H9 (cell line): ENCODE measurements around the gene ZNF165. TPM values are rescaled to one million over a fixed set of nuclear protein-coding genes. Genes with fewer than 3 reads are reported as not detected.

Experiments
- DNase-seq: peaks from one replicate; pipeline ENCODE4 v3.0.0-alpha.2; 2017
- H2AFZ ChIP-seq: one replicate; pipeline ENCODE4 v1.6.1; 2013; ENCODE audit warnings: mild to moderate bottlenecking, low read length, control low read depth, moderate library complexity
- H2AK5ac ChIP-seq: 2 replicates; pipeline ENCODE4 v1.6.1; 2013; ENCODE audit warnings: low read length, control low read depth, mixed read lengths; ENCODE audit not compliant: insufficient read length
- H2BK120ac ChIP-seq: one replicate; pipeline ENCODE4 v1.6.1; 2013; ENCODE audit warnings: low read depth, mild to moderate bottlenecking, low read length, control low read depth, inconsistent platforms; ENCODE audit not compliant: poor library complexity, severe bottlenecking
- H2BK12ac ChIP-seq: 2 replicates; pipeline ENCODE4 v1.6.1; 2013; ENCODE audit warnings: low read length, control low read depth, mixed read lengths, low read depth; ENCODE audit not compliant: insufficient read length
- H2BK15ac ChIP-seq: 2 replicates; pipeline ENCODE4 v1.6.1; 2013; ENCODE audit warnings: low read depth, low read length, control low read depth
- H2BK20ac ChIP-seq: one replicate; pipeline ENCODE4 v1.6.1; 2013; ENCODE audit warnings: low read depth, mild to moderate bottlenecking, low read length, control low read depth, inconsistent platforms; ENCODE audit not compliant: poor library complexity, severe bottlenecking
- H2BK5ac ChIP-seq: 2 replicates; pipeline ENCODE4 v1.6.1; 2013; ENCODE audit warnings: low read length, control low read depth, mixed read lengths; ENCODE audit not compliant: insufficient read length
- H3K14ac ChIP-seq: 2 replicates; pipeline ENCODE4 v1.6.1; 2013; ENCODE audit warnings: low read length, control low read depth; ENCODE audit not compliant: insufficient read depth
- H3K18ac ChIP-seq: 2 replicates; pipeline ENCODE4 v1.6.1; 2013; ENCODE audit warnings: low read depth, mild to moderate bottlenecking, mixed read lengths, low read length, control low read depth; ENCODE audit not compliant: insufficient read length
- H3K23ac ChIP-seq: 2 replicates; pipeline ENCODE4 v1.6.1; 2013; ENCODE audit warnings: low read length, control low read depth, mixed read lengths, low read depth; ENCODE audit not compliant: insufficient read length
- H3K23me2 ChIP-seq: 2 replicates; pipeline ENCODE4 v1.6.1; 2013; ENCODE audit warnings: low read depth, mild to moderate bottlenecking, mixed read lengths, low read length, control low read depth; ENCODE audit not compliant: insufficient read length, poor library complexity, severe bottlenecking
- H3K27ac ChIP-seq: 2 replicates; pipeline ENCODE4 v1.5.1; 2013; ENCODE audit warnings: low read length, control low read depth, mixed read lengths, low read depth; ENCODE audit not compliant: insufficient read length
- H3K27me3 ChIP-seq: 2 replicates; pipeline ENCODE4 v1.6.1; 2013; ENCODE audit warnings: low read length, control low read depth, inconsistent platforms; ENCODE audit not compliant: insufficient read depth
- H3K4ac ChIP-seq: 2 replicates; pipeline ENCODE4 v1.6.1; 2013; ENCODE audit warnings: low read depth, mild to moderate bottlenecking, control low read depth, inconsistent platforms, low read length, moderate library complexity
- H3K4me1 ChIP-seq: 2 replicates; pipeline ENCODE4 v1.6.1; 2013; ENCODE audit warnings: low read length, control low read depth, inconsistent platforms; ENCODE audit not compliant: insufficient read depth
- H3K4me2 ChIP-seq: 2 replicates; pipeline ENCODE4 v1.6.1; 2013; ENCODE audit warnings: low read length, control low read depth, mixed read lengths; ENCODE audit not compliant: insufficient read length, insufficient read depth
- H3K56ac ChIP-seq: 2 replicates; pipeline ENCODE4 v1.6.1; 2013; ENCODE audit warnings: low read depth, mild to moderate bottlenecking, mixed read lengths, low read length, control low read depth; ENCODE audit not compliant: insufficient read length
- H3K79me1 ChIP-seq: 2 replicates; pipeline ENCODE4 v1.6.1; 2013; ENCODE audit warnings: low read depth, mild to moderate bottlenecking, moderate library complexity, low read length, control low read depth, inconsistent platforms; ENCODE audit not compliant: insufficient read depth, poor library complexity, severe bottlenecking
- H3K79me2 ChIP-seq: 2 replicates; pipeline ENCODE4 v1.6.1; 2013; ENCODE audit warnings: low read length, control low read depth, inconsistent platforms; ENCODE audit not compliant: insufficient read depth
- H3K9ac ChIP-seq: 2 replicates; pipeline ENCODE4 v1.6.1; 2013; ENCODE audit warnings: low read length, control low read depth, mixed read lengths; ENCODE audit not compliant: insufficient read length; ENCODE audit errors: extremely low read depth
- H3K9me3 ChIP-seq: one replicate; pipeline ENCODE4 v1.6.1; 2013; ENCODE audit warnings: low read depth, low read length, inconsistent platforms; ENCODE audit not compliant: control insufficient read depth
- H3T11ph ChIP-seq: one replicate; pipeline ENCODE4 v1.6.1; 2013; ENCODE audit warnings: mild to moderate bottlenecking, low read length, control low read depth, inconsistent platforms
- H4K20me1 ChIP-seq: one replicate; pipeline ENCODE4 v1.6.1; 2013; ENCODE audit not compliant: control insufficient read depth, insufficient read length, insufficient read depth
- H4K5ac ChIP-seq: 2 replicates; pipeline ENCODE4 v1.6.1; 2013; ENCODE audit warnings: low read depth, mild to moderate bottlenecking, mixed read lengths, low read length, control low read depth; ENCODE audit not compliant: insufficient read length
- H4K8ac ChIP-seq: replicated peaks from 2 replicates; pipeline ENCODE4 v1.6.1; 2013; ENCODE audit warnings: low read length, control low read depth, mixed read lengths, low read depth; ENCODE audit not compliant: insufficient read length
- H4K91ac ChIP-seq: 2 replicates; pipeline ENCODE4 v1.6.1; 2013; ENCODE audit warnings: low read depth, mild to moderate bottlenecking, moderate library complexity, mixed read lengths, low read length, control low read depth; ENCODE audit not compliant: insufficient read length
- H3K27ac Mint-ChIP-seq, 3 experiments: 2 replicates in 2 of 3; 3 replicates in 1 of 3; pipeline ENCODE4 v1.8.0; 2020 to 2021; ENCODE audit warnings: mixed read lengths in 3 of 3, mild to moderate bottlenecking in 1 of 3, moderate library complexity in 1 of 3
- H3K27me3 Mint-ChIP-seq: 2 replicates; pipeline ENCODE4 v1.8.0; 2021; ENCODE audit warnings: low read depth, mild to moderate bottlenecking, moderate library complexity, mixed read lengths
- H3K36me3 Mint-ChIP-seq, 3 experiments: 2 replicates in 2 of 3; 3 replicates in 1 of 3; pipeline ENCODE4 v1.8.0; 2020 to 2021; ENCODE audit warnings: low read depth in 3 of 3, mixed read lengths in 3 of 3; ENCODE audit not compliant: insufficient read depth in 1 of 3
- H3K4me1 Mint-ChIP-seq, 2 experiments: 2 replicates each; pipeline ENCODE4 v1.8.0; 2020; ENCODE audit warnings: mixed read lengths in 2 of 2
- H3K4me3 Mint-ChIP-seq, 2 experiments: 2 replicates in 1 of 2; 3 replicates in 1 of 2; pipeline ENCODE4 v1.8.0; 2020 to 2021; ENCODE audit warnings: mild to moderate bottlenecking in 2 of 2, mixed read lengths in 2 of 2, moderate library complexity in 1 of 2
- H3K9me3 Mint-ChIP-seq, 2 experiments: 2 replicates in 1 of 2; 3 replicates in 1 of 2; pipeline ENCODE4 v1.8.0; 2020; ENCODE audit warnings: mild to moderate bottlenecking in 2 of 2, mixed read lengths in 2 of 2, moderate library complexity in 1 of 2
- CTCF ChIP-seq: fragments of 200-600 bp; sonication (generic); conservative IDR thresholded peaks from 3 replicates; pipeline ENCODE4 v1.8.0; 2021; ENCODE audit warnings: antibody characterized with exemption, mild to moderate bottlenecking
- WGBS: extraction: QIAGEN DNeasy Blood & Tissue Kit; methylation state at CpG from one replicate; pipeline ENCODE4 v1.1.7; 2013; ENCODE audit warnings: missing lambda C conversion rate, low lambda C conversion rate, mixed read lengths; ENCODE audit not compliant: insufficient read length; ENCODE audit errors: extremely low coverage; 5-methylcytosine and 5-hydroxymethylcytosine counted together
- total RNA-seq: library from RNA; stranded (reverse); gene quantifications from 2 replicates; pipeline ENCODE4 v1.2.1, GENCODE V29; 2021

ZNF165 gene
- total RNA-seq, 1 experiment from 2014 or later, result 5.8 TPM

GRCh38 chr6:28125401-28125800 lies 45.0 kb downstream of the ZNF165 start:
- Histone ChIP-seq H3K9ac (no peak overlapping the region), H2BK12ac (no peak overlapping the region), H2AK5ac (no peak overlapping the region), H3K79me2 (peaks cover 3% of the 10 kb centered on the region; the same call in 1 of the 2 replicates), H3K4me1 (no peaks in the 10 kb centered on the region), H4K5ac (no peak overlapping the region), H3K23me2 (no peaks in the 10 kb centered on the region), H2BK120ac (no peak overlapping the region), H2AFZ (no peak overlapping the region), H3K27me3 (no peaks in the 10 kb centered on the region), H3K9me3 (no peaks in the 10 kb centered on the region), H2BK15ac (no peak overlapping the region), H4K91ac (no peak overlapping the region), H3K4ac (no peak overlapping the region), H3K56ac (no peak overlapping the region), H3K18ac (no peak overlapping the region), H3K14ac (no peak overlapping the region), H3K4me2 (peak overlapping the region; percentile 60), H2BK5ac (no peak overlapping the region), H2BK20ac (no peak overlapping the region), H3K27ac (no peak overlapping the region), H4K20me1 (no peaks in the 10 kb centered on the region), H3T11ph (no peak overlapping the region), H3K79me1 (peaks cover 3% of the 10 kb centered on the region), H4K8ac (peak overlapping the region; percentile 87), H3K23ac (no peak overlapping the region)
- H3K4me3 Mint-ChIP-seq, result peak overlapping the region; percentile 98 to 99
- WGBS, result no CpG with 5 or more reads among the region's 4 CpGs
- no peak for DNase-seq
- H3K27me3 Mint-ChIP-seq, result no peaks in the 10 kb centered on the region
- peaks cover 12% of the 10 kb centered on the region in 2 experiments for H3K4me1 Mint-ChIP-seq
- H3K9me3 Mint-ChIP-seq, result no peaks in the 10 kb centered on the region
- no peak overlapping the region for H3K27ac Mint-ChIP-seq
- H3K36me3 Mint-ChIP-seq, result peaks cover 8 to 54% (median 37%) of the 10 kb centered on the region in 3 experiments; a peak in 6 of 7 replicates
- no peak for TF ChIP-seq CTCF
